Panc1 (cell line): Measurements from ENCODE around the gene ZNF648. TPM values are rescaled to one million over a fixed set of nuclear protein-coding genes. Genes with fewer than 3 reads are reported as not detected.

ENCODE experiments used
- ATAC-seq: fragments of 200-7000 bp; cut with Tn5 transposase; 2 replicates; pipeline ENCODE4 v1.9.1; 2020; ENCODE audit warnings: mild to moderate bottlenecking, moderate library complexity
- BruUV-seq: library from RNA; stranded (reverse); fragments of 400-500 nt; replicated peaks from 2 replicates; lab custom pipeline; 2021; lab: Mats Ljungman, UMichigan
- CTCF ChIA-PET: fragments of 300-600 bp; sonication (Branson Sonifier 250); formaldehyde crosslinking; loops from one replicate; lab custom pipeline; 2022; ENCODE audit warnings: antibody characterized with exemption; lab: Charles Lee
- POLR2A ChIA-PET: fragments of 300-600 bp; sonication (Branson Sonifier 250); formaldehyde crosslinking; loops from one replicate; lab custom pipeline; 2022; ENCODE audit warnings: antibody characterized with exemption; lab: Charles Lee
- DNase-seq: peaks from one replicate; pipeline ENCODE4 v3.0.0-alpha.2; 2010; ENCODE audit warnings: low read depth, low spot score
- H3K27ac ChIP-seq: 2 replicates; pipeline ENCODE4 v1.5.1; 2011; ENCODE audit warnings: mild to moderate bottlenecking, low read length, inconsistent platforms
- H3K27me3 ChIP-seq: fragments of 200-500 bp; sonication (Bioruptor generic); 2 replicates; pipeline ENCODE4 v1.6.0; 2014; ENCODE audit warnings: low read length, inconsistent platforms; ENCODE audit not compliant: control insufficient read depth, insufficient read depth
- H3K36me3 ChIP-seq: fragments of 200-500 bp; sonication (Bioruptor generic); 2 replicates; pipeline ENCODE4 v1.5.1; 2014; ENCODE audit warnings: inconsistent platforms, mild to moderate bottlenecking, low read length, moderate library complexity; ENCODE audit not compliant: control insufficient read depth, insufficient read depth
- H3K4me1 ChIP-seq: 2 replicates; pipeline ENCODE4 v1.5.1; 2011; ENCODE audit warnings: inconsistent platforms, mild to moderate bottlenecking, low read length, moderate library complexity; ENCODE audit not compliant: control insufficient read depth, insufficient read depth
- H3K4me3 ChIP-seq, 2 experiments: 2 replicates each; pipeline ENCODE4 v1.5.1; 2011 to 2012; ENCODE audit warnings: low read depth in 2 of 2, low read length in 2 of 2, mild to moderate bottlenecking in 2 of 2, inconsistent platforms in 1 of 2, moderate library complexity in 1 of 2
- H3K9me3 ChIP-seq: fragments of 200-500 bp; sonication (Bioruptor generic); 2 replicates; pipeline ENCODE4 v1.5.1; 2014; ENCODE audit warnings: low read depth, mild to moderate bottlenecking, inconsistent platforms, low read length, moderate library complexity; ENCODE audit not compliant: control insufficient read depth, insufficient read depth
- CTCF ChIP-seq: fragments of 450-650 bp; IDR thresholded peaks from 2 replicates; pipeline ENCODE4 v1.5.1; 2017; ENCODE audit warnings: mild to moderate bottlenecking
- POLR2AphosphoS5 ChIP-seq: IDR thresholded peaks from 2 replicates; pipeline ENCODE4 v1.6.1; 2012; ENCODE audit warnings: mild to moderate bottlenecking, low read depth, low read length, moderate library complexity
- REST ChIP-seq, 2 experiments: IDR thresholded peaks; 2 replicates each; pipeline ENCODE4 v1.6.1; 2011 to 2012; ENCODE audit warnings: low read depth in 2 of 2, control low read depth in 1 of 2, low read length in 1 of 2, mild to moderate bottlenecking in 1 of 2, moderate library complexity in 1 of 2; ENCODE audit not compliant: insufficient read depth in 1 of 2
- SIN3A ChIP-seq: IDR thresholded peaks from 2 replicates; pipeline ENCODE4 v1.6.1; 2012; ENCODE audit warnings: low read depth, mild to moderate bottlenecking, low read length, moderate library complexity, borderline replicate concordance; ENCODE audit not compliant: insufficient read depth
- TCF7L2 ChIP-seq: IDR thresholded peaks from 2 replicates; pipeline ENCODE4 v1.6.1; 2011; ENCODE audit warnings: mild to moderate bottlenecking, low read depth, low read length, inconsistent platforms
- in situ Hi-C: cut with HindIII; loops from 2 replicates; pipeline ENCODE4 v1.10.0; 2016; ENCODE audit warnings: low sequenced_read_pairs, low pct_unique_long_range_greater_than_20kb
- intact Hi-C: fragments of 100-400 bp; cut with micrococcal nuclease; formaldehyde crosslinking; loops from one replicate; pipeline ENCODE4 v1.10.0; 2022; ENCODE audit not compliant: unreplicated experiment
- total RNA-seq: library from RNA; stranded (reverse); gene quantifications from one replicate; pipeline ENCODE4 v1.2.1, GENCODE V29; 2021; ENCODE audit not compliant: unreplicated experiment

The ZNF648 gene
- total RNA-seq, 1 experiment from 2014 or later = not detected

GRCh38 chr1:182083851-182084486, 22.5 kb upstream of the ZNF648 start:
- intact Hi-C loops = loop anchor here (10.0 kb wide), 1 partner anchor 511 kb away; no protein-coding TSS in a partner anchor
- POLR2A ChIA-PET = no interaction called here
- no peak for DNase-seq

GRCh38 chr1:182080955-182081582, 19.6 kb upstream of the ZNF648 start:
- DNase-seq (no peak), ATAC-seq (0 out of 2 replicates have a peak, but pooled peaks have one; percentile 50)
- TF ChIP-seq TCF7L2 (no peak), CTCF (peak; percentile 75)
- intact Hi-C loops = loop anchor here (1.0 to 10.0 kb wide), 2 partner anchors 514 to 602 kb away; no protein-coding TSS in a partner anchor
- Histone ChIP-seq H3K9me3 (no peaks in the 10 kb centered on the region), H3K27me3 (no peaks in the 10 kb centered on the region), H3K4me1 (no peaks in the 10 kb centered on the region), H3K4me3 (no peak overlapping the region), H3K36me3 (no peaks in the 10 kb centered on the region), H3K27ac (no peak overlapping the region)
- CTCF ChIA-PET = interaction anchor here (0.5 to 1.5 kb wide), 3 partner anchors 194 to 602 kb away, joined by 3 to 6 read pairs (median 5); no protein-coding TSS in a partner anchor
- no TSS peak for BruUV-seq
- POLR2A ChIA-PET = interaction anchor here (0.6 kb wide), 1 partner anchor 1391 kb away, joined by 3 read pairs; the partner anchor contains the start of gene SMG7
- in situ Hi-C loops = no loop called here

More at GRCh38 chr1:182083851-182084486, 22.5 kb upstream of the ZNF648 start:
- Histone ChIP-seq H3K36me3 (no peaks in the 10 kb centered on the region), H3K9me3 (no peaks in the 10 kb centered on the region), H3K27ac (no peak overlapping the region), H3K27me3 (no peaks in the 10 kb centered on the region), H3K4me1 (no peaks in the 10 kb centered on the region), H3K4me3 (no peak overlapping the region)
- BruUV-seq = no TSS peak
- no peak for TF ChIP-seq REST (IDR thresholded peaks at IDR 0.05; ENCODE audit: insufficient read depth in 1 of 2, low read depth in 2 of 2, low read length in 1 of 2)
- ATAC-seq = no peak
- CTCF ChIA-PET = interaction anchor here (1.2 to 1.3 kb wide), 2 partner anchors 313 to 333 kb away, joined by 3 to 4 read pairs; no protein-coding TSS in a partner anchor
- in situ Hi-C loops = no loop called here

GRCh38 chr1:182080040-182080439, 18.5 kb upstream of the ZNF648 start:
- ATAC-seq (no peak), DNase-seq (no peak)
- CTCF ChIA-PET = interaction anchor here (1.5 kb wide), 1 partner anchor 601 kb away, joined by 6 read pairs; no protein-coding TSS in a partner anchor
- in situ Hi-C loops = no loop called here
- H3K27me3 ChIP-seq = no peaks in the 10 kb centered on the region
- H3K27ac ChIP-seq = no peak overlapping the region
- no peak overlapping the region for H3K4me3 ChIP-seq
- no TSS peak for BruUV-seq
- no peaks in the 10 kb centered on the region for H3K4me1 ChIP-seq
- TF ChIP-seq POLR2AphosphoS5 (no peak), SIN3A (no peak), CTCF (no peak), REST (IDR thresholded peaks at IDR 0.05; ENCODE audit: insufficient read depth in 1 of 2, low read depth in 2 of 2, low read length in 1 of 2) (no peak), TCF7L2 (no peak)
- POLR2A ChIA-PET = no interaction called here
- intact Hi-C loops = loop anchor here (10.0 kb wide), 1 partner anchor 515 kb away; no protein-coding TSS in a partner anchor
- no peaks in the 10 kb centered on the region for H3K9me3 ChIP-seq
- H3K36me3 ChIP-seq = no peaks in the 10 kb centered on the region
